Upper lobe of right lung (tissue), 1 donor: Measurements from ENCODE around the gene TBC1D14. TPM values are rescaled to one million over a fixed set of nuclear protein-coding genes. Genes with fewer than 3 reads are reported as not detected.
A peak's percentile ranks its signal among the peaks of the same experiment; 100 is the strongest.

ENCODE experiments used
- ATAC-seq: fragments of 200-7000 bp; cut with Tn5 transposase; one replicate; pipeline ENCODE4 v1.9.1; 2020; ENCODE audit warnings: mild to moderate bottlenecking, moderate library complexity
- DNase-seq: peaks from one replicate; pipeline ENCODE4 v3.0.0-alpha.2; 2020
- H3K27ac ChIP-seq: fragments of 200-600 bp; one replicate; pipeline ENCODE4 v1.8.0; 2022
- H3K27me3 ChIP-seq: fragments of 200-600 bp; one replicate; pipeline ENCODE4 v1.8.0; 2022; ENCODE audit warnings: mild to moderate bottlenecking
- H3K36me3 ChIP-seq: fragments of 200-600 bp; one replicate; pipeline ENCODE4 v1.8.0; 2022
- H3K4me1 ChIP-seq: fragments of 200-600 bp; one replicate; pipeline ENCODE4 v1.8.0; 2022
- H3K4me3 ChIP-seq: fragments of 200-600 bp; one replicate; pipeline ENCODE4 v1.8.0; 2022; ENCODE audit warnings: mild to moderate bottlenecking
- H3K9me3 ChIP-seq: fragments of 200-600 bp; one replicate; pipeline ENCODE4 v1.8.0; 2022
- CTCF ChIP-seq: fragments of 200-600 bp; IDR thresholded peaks from one replicate; pipeline ENCODE4 v1.8.0; 2022; ENCODE audit warnings: antibody characterized with exemption
- intact Hi-C: fragments of 100-400 bp; cut with DNase I; formaldehyde crosslinking; loops from one replicate; pipeline ENCODE4 v1.11.0; 2022
- total RNA-seq: library from RNA; stranded (reverse); fragmentation: NEBNext Ultra II Directional; extraction: Animal tissue kit (Norgen Biotek cat#: 25700); gene quantifications from one replicate; pipeline ENCODE4 v1.2.1, GENCODE V29; 2021
- donor health status: DM: no; HTN: yes; CAD: no; lungs with severe emphysema.

Gene TBC1D14
- total RNA-seq, 1 donor from 2014 or later, result 51.8 TPM

GRCh38 chr4:6925357-6925836, 15.8 kb downstream of the TBC1D14 start:
- Histone ChIP-seq H3K36me3 (peaks cover 15% of the 10 kb centered on the region), H3K27ac (peak overlapping the region; percentile 68), H3K9me3 (no peaks in the 10 kb centered on the region), H3K27me3 (no peaks in the 10 kb centered on the region), H3K4me3 (no peak overlapping the region), H3K4me1 (peaks cover 47% of the 10 kb centered on the region)
- no peak for TF ChIP-seq CTCF
- DNase-seq (no peak), ATAC-seq (peak; percentile 57)
- intact Hi-C loops, result no loop called here

DNA sequence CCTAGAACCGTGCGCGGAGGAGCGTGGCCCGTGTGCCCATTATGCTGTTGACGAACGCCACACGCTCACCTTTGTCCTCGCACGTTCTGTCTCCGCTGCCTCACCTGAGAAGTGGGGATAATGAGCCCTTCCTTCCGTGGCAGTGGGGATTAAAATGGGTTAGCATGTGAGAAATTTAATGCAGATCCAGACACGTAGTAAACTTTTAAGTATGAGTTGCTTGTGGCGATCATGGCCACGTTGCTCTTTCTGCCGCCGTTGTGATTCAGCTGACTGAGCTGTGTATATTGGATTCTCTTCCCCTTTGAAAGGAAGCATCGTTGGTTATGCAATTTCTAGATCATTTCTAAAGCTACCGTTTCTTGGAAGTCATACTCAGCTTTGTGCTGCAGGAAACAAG, 16.5 kb downstream of the TBC1D14 start:
- ATAC-seq (peak; percentile 47), DNase-seq (no peak)
- no peak for TF ChIP-seq CTCF
- intact Hi-C loops, result no loop called here
- no peaks in the 10 kb centered on the region for H3K27me3 ChIP-seq
- H3K9me3 ChIP-seq, result no peaks in the 10 kb centered on the region
- peaks cover 47% of the 10 kb centered on the region for H3K4me1 ChIP-seq
- no peak overlapping the region for H3K4me3 ChIP-seq
- H3K36me3 ChIP-seq, result peaks cover 15% of the 10 kb centered on the region
- peak overlapping the region; percentile 68 for H3K27ac ChIP-seq

DNA sequence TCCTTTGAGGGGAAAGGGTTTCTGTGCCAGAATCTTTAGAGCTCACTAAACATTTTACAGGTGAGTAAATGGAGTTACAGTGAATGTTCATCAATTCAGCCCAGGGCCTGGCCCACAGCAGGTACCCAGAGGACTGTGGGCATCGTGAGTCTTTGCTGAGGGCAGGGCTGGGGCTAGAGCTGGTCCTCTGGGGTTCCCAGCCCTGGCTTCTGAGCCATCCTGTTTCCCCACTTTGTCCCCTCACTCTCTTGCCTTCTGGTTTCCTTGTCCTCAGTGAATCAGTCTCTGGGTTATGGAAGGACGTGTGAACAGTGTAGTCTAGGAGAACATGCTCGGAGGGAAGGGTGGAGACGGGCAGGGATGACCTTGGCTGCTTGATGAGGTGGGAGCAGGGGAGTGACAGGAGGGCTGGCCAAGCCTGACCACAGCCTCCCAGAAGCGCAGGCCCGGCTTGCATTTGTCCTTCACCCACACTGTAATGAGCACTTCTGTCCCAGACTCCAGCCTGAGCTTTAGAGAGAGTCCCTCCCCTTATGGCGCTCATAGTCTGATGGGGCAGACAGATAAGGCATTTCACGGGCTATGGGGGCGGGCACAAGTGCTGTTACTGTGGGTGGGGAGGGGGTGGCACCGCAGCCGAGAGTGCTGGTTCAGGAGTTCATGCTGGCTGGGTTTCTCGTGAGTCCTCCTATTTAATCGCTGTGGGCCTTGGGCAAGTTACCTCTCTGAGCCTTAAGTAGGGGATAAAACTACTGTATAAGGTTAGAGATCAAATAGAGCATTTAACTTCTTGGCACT, 17.3 kb downstream of the TBC1D14 start:
- TF ChIP-seq CTCF, result no peak
- Histone ChIP-seq H3K4me1 (peaks cover 45% of the 10 kb centered on the region), H3K9me3 (no peaks in the 10 kb centered on the region), H3K27ac (peak overlapping the region; percentile 68), H3K36me3 (peaks cover 15% of the 10 kb centered on the region), H3K27me3 (no peaks in the 10 kb centered on the region), H3K4me3 (no peak overlapping the region)
- intact Hi-C loops, result no loop called here
- DNase-seq, result peak; percentile 87
- ATAC-seq, result peak; percentile 87

GRCh38 chr4:6928081-6928480, 18.5 kb downstream of the TBC1D14 start:
- Histone ChIP-seq H3K36me3 (peaks cover 15% of the 10 kb centered on the region), H3K27me3 (no peaks in the 10 kb centered on the region), H3K4me1 (peaks cover 42% of the 10 kb centered on the region), H3K27ac (no peak overlapping the region), H3K9me3 (no peaks in the 10 kb centered on the region), H3K4me3 (no peak overlapping the region)
- intact Hi-C loops, result no loop called here
- TF ChIP-seq CTCF, result no peak
- ATAC-seq (no peak), DNase-seq (no peak)

DNA sequence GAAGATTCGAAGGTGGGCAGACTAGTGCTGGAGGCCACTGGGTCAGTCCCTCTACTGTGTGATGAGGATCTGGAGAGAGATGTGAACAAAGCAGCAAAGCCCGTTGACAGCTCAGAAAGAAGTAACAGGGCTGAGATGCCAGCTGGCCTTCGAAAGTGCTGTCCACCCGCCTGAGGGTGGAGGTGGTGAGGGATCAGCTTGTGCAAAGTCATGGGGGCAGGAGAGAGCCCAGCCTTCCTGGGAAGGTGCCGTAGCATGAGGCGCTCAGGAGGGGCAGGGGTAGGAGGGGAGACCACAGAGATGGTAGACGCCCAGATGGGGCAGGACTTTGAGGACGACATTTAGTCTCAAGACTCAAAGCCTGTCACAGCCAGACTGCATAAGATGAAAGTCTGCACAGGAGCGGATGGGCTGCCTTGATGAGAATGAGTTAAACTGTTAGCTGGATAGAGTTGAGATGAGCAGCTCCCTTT, 19.7 kb downstream of the TBC1D14 start:
- Histone ChIP-seq H3K27ac (peak overlapping the region; percentile 6), H3K27me3 (no peaks in the 10 kb centered on the region), H3K4me3 (no peak overlapping the region), H3K9me3 (no peaks in the 10 kb centered on the region), H3K4me1 (peaks cover 42% of the 10 kb centered on the region), H3K36me3 (peaks cover 3% of the 10 kb centered on the region)
- no peak for DNase-seq
- ATAC-seq, result no peak
- intact Hi-C loops, result no loop called here
- no peak for TF ChIP-seq CTCF
